HG03159 (cell line): ENCODE data around the gene ASIC1.

ENCODE experiments used
- ATAC-seq: cut with Tn5 transposase; IDR thresholded peaks from one replicate; pipeline ENCODE4 v1.9.1; 2021; ENCODE audit warnings: mild to moderate bottlenecking, moderate library complexity; ENCODE audit not compliant: unreplicated experiment

Gene ASIC1

DNA sequence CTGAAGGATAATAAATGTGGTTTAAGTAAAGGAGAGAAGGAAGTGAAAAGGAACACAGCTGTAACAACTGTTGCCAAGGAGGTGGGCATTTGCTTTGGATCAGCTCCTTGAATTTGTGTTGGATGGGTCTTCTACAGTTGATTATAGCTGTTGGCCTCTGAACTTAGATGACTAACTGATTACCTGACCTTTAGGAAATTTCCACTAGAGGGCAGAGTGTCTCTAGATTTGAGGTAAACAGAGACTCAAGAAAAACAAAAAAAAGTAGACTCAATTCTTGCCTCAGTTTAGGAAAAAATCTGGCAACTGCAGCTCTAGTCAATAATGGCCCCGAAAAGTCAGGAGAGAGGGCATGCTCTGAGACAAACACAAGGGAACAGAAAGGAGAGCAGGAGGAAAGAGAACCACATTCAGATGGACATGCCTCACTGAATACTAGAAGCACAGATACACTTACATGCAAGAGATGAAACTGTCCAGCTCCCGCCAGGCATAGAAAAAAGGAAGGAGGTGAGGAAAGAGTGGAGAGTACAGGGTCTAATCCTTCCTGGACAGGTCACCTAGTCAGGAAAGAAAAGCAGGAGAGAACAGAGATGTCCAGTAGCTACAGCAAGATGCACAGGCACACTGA, 75.2 kb downstream of the ASIC1 start:
- no peak for ATAC-seq
